GM21423 (cell line): Measurements from ENCODE around the gene NSMCE4A.
"Not testable (repeated sequence)": the region's sequence is repeated elsewhere in the genome, so short reads cannot be mapped to it uniquely, and the experiment has no call there.

ENCODE experiments used
- ATAC-seq: cut with Tn5 transposase; IDR thresholded peaks from one replicate; pipeline ENCODE4 v1.9.1; 2021; ENCODE audit warnings: mild to moderate bottlenecking, moderate library complexity; ENCODE audit not compliant: unreplicated experiment

Gene NSMCE4A

DNA sequence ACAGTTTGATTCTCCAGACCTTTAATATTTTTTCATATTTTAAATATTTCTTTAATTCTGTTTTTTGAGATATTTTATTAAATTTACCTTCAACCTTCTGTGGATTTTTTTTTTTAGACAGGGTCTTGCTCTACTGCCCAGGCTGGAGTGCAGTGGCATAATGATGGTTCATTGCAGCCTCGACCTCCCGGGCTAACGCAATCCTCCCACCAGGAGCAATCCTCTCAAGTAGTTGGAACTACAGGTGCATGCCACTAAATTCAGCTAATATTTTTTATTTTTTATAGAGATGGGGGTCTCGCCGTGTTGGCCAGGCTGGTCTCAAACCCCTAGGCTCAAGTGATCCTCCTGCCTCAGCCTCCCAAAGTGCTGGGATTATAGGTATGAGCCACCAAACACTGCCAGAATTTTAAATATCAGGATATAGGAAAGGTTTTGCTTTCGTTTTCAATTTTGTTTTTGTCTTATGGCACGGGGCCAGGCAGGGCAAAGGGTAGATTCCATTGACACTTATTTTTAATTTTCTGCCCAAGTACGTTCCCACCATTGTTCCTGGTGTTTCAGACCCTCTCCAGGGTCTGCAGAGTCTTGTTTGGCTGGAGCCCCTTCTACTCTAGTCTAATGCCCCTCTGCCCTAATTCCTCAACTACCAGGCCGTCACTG, 15.1 kb upstream of the NSMCE4A start:
- ATAC-seq, result no peak

DNA sequence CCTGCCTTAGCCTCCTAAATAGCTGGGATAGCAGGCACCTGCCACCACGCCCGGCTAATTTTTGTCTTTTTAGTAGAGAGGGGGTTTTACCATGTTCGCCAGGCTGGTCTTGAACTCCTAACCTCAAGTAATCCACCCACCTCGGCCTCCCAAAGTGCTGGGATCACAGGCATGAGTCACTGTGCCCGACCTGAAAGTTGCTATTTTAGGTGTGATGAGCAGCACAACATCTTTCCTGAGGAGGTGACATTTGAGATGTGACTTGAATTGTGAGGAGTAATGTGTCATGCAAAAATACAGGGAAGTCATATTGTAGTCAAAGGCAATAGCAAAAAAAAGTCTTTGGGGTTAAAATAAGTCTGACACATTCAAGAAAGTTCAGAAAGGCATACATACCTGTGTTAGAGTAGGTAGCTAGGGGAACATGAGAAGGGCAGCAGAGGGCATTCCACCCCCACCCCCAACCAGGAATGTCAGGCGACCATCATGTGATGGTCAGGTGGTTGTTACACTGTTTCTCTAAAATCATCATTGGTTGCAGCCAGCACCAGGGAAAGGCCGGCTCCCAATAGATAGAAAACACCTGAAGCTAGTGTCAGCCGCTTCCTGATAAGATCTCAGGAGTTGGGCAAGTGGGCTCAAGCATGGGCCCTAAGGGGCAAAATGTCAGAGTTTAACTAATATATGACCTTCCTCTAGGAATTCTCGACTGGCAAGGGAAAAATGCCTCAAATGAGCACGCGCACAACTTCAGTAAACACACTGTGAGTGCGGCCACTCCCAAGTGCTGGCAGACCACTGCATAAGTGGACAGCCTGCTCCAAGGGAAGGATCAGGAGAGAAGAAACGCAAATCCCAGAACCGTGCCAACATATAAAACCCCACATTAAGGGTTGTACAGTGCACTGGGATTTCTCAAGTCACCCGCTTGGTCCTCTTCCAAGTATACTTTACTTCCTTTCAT, 13.6 kb upstream of the NSMCE4A start, which contains the start of gene TACC2:
TSS of gene TACC2 (plus strand) at position 803 of the 964 bp plus-strand sequence. CDS start 32,819 bp downstream, outside the sequence.
- ATAC-seq, result no peak

DNA sequence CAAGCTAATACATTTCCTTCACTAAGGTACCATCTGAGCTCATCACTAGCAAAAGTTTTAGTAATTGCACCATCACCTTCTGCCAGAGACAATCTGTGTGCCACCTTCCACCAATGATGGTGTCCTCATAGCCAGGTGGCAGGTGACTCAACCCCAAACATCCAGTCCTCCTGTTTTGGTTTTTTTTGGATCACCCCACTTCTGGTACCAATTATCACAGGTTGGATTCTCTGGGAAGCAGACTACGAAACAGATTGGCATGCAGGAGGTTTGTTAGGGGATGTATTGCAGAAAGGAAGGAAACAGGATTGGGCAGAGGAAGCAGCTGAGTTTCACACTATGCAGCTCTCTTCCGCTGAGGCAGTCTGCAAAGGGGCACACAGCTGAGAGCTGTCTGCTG, 9.4 kb upstream of the NSMCE4A start:
- no peak for ATAC-seq

DNA sequence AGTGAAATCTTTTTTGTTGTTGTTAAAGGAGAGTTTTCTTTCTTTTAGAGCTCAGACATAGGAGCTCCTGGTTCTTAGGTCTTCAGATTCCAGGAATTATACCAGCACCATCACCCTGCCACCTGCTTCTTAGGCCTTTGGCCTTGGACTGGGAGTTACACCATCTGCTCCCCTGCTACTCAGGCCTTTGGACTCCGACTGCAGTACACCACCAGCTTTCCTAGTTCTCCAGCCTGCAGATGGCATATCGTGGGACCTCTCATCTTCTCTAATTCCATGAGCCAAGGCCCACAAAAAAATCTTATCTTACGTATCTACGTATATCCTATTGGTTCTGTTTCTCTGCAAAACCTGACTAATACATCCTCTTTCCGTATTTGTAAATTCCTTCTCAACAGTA, 8.8 kb upstream of the NSMCE4A start:
- no peak for ATAC-seq

DNA sequence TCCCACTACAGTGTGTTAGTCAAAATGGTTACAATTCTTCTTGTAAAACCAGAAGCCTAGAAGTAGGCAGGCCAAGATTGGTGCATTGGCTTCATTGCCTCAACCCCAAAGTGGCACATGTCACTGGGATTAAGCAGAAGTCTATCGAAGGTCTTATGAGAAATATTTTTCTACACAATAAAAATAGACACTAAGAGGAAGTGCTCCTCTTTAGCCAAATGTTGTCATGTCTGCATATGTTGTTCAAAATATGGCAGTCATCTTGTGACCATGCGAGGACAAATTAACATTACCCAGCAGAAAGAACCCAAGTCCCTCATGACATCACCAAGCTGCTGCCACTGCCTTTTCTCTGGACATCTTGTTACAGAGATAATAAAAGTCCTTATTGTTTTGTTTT, 6.3 kb upstream of the NSMCE4A start:
- no peak for ATAC-seq

DNA sequence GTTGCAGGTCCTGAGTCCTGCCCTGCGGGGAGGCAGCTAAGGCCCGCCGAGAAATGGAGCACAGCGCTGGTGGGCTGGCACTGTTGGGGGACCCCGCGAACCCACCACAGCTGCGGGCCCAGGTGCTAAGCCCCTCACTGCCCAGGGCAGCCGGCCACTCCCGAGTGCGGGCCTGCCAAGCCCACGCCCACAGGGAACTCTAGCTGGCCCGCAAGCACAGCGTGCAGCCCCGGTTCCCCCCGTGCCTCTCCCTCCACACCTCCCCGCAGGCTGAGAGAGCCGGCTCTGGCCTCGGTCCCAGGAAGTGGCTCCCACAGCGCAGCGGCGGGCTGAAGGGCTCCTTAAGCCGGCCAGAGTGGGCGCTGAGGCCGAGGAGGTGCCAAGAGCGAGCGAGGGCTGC, 3.5 kb upstream of the NSMCE4A start:
- no peak for ATAC-seq

DNA sequence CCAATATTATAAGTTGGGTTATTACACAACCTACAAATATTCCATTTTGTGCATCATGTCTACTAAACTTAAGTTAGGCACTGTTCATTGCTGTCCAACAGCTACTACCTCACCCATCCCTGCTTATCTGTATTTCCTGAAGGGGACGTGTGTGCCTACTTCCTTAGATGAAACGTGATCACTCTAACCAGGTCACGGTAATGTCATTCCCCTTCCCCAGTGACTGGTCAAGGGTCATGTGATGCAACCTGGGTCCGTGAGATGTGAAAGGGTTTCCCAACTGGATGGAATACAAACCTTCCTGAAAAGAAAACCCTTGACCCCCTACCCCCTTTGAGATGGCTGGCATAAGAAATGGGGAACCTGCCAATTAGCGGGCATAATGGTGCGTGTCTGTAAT, 1.6 kb upstream of the NSMCE4A start:
- ATAC-seq, result no peak

DNA sequence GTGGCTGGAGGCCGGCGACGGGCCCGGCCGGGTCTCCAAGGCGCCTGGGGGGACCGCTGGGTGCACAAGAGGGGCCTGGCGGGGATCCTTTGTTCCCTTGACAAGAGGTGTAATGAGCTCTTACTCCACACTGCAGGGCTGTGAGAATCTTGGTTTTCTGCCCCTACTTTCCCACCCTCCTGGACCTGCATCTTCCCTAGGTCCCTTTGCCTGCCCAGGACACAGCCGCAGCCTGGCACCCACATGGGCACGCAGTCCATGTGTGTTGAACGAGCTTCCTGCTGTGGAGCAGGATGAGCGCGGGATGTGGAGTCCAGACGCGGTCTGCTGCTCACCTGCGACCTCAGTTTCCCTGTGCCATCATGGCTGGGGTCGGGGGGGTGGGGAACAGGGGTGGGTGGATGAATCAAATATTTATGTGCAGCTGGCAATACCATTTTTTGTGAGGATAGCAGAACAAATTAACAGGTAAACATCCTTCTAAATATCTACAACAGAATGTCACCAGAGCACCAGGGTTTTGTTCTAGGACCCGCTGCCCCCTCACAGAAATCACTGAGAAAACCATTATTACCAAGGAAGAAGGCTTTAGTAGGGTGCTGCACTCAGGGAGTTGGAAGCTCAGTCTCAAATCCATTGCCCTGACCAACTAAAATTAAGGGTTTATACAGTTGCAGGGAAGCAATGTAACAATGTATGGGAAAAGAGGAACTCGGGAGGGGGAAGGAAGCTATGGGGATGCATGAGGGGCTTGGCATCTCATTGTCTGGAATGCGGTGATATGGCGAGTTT, 474 bp upstream of the NSMCE4A start:
- ATAC-seq, result no peak

DNA sequence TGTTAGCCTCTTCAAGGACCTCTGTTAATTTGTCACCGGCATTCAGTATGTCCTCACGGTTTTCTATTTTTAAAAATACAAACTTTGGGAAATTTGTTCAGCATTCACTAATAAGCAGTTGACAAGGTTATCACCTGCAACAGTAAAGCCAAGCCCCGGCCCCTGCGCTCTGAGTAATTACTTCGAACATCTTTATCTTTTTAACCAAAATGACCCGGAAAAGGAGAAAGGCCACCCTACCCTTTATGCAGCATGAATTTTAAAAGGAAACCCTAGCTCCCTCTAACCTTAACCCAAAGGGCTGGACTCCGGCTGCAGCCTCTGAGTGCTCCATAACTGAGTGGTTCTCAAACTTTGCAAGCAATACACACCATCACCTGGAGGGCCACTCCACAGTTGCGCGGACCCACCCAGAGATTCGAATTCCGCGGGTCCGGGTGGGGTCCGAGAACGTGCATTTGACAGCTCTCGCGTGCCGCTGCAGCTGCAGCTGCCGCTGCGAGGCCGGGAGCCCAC, 940 bp downstream of the NSMCE4A start:
- ATAC-seq, result peak; percentile 10

DNA sequence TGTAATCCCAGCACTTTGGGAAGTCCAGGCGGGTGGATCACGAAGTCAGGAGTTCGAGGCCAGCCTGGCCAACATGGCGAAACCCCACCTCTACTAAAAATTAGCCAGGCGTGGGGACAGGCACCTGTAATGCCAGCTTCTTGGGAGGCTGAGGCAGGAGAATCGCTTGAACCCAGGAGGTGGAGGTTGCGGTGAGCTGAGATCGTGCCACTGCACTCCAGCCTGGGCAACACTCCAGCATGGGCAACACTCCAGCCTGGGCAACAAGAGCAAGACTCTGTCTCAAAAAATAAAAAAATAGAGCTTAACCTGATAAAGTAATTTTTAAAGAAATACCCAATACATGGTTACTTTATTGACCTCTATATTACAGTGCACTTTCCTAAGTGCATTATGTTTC, 5.9 kb downstream of the NSMCE4A start:
- not testable (repeated sequence) for ATAC-seq

DNA sequence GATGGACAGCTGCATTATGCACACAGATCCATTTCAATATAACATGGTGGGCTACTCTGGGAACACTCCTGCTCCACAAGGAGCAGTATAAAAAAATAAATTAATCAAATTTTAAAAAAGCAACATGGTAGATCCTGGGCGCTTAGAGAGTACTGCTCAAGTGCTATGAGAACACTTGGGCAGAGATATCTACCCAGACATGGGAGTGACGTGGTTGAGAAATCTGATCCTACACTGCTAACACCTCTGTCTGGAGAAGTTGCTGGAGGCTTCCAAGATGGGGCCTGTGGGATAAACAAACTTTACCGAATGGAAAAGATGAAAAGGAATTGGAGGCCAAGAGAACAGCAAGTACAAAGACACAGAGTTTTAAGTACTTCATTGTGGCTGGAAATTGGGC, 9.0 kb downstream of the NSMCE4A start:
- no peak for ATAC-seq

DNA sequence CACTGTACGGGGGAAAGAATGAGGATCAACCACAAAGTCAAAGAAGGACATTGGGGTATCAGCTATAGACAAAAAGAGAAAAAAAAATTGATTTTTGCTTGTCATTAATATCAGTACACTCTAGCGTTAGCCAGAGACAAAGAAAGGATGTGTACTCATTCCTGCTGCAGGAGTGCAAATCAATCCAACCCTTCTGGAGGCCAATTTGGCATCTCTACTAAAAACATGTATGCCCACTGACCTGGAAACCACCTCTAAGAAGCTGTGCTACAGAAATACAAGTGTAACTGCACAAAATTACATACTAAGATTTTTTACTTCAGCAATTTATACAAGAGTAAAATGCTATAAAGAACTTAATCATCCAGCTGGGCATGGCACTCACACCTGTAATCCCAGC, 13.6 kb downstream of the NSMCE4A start:
- no peak for ATAC-seq

DNA sequence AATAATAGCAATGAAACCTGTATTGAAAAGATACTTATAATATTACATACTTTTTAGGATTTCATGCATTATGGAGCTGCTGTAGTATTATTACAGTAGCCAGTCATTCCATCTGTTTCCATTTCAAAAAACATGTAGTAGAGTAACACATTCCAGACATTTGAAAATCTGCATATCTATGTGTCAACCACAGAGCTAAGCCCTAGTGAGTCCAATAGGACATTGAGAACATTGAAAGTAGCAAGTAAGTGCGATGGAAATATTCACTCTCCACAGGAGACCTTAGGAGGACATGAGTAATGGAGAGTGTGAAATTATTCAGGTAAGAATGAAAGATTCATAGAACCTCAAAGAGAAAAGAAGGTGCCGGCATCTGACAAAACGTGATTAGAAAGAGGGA, 15.3 kb downstream of the NSMCE4A start:
- no peak for ATAC-seq

DNA sequence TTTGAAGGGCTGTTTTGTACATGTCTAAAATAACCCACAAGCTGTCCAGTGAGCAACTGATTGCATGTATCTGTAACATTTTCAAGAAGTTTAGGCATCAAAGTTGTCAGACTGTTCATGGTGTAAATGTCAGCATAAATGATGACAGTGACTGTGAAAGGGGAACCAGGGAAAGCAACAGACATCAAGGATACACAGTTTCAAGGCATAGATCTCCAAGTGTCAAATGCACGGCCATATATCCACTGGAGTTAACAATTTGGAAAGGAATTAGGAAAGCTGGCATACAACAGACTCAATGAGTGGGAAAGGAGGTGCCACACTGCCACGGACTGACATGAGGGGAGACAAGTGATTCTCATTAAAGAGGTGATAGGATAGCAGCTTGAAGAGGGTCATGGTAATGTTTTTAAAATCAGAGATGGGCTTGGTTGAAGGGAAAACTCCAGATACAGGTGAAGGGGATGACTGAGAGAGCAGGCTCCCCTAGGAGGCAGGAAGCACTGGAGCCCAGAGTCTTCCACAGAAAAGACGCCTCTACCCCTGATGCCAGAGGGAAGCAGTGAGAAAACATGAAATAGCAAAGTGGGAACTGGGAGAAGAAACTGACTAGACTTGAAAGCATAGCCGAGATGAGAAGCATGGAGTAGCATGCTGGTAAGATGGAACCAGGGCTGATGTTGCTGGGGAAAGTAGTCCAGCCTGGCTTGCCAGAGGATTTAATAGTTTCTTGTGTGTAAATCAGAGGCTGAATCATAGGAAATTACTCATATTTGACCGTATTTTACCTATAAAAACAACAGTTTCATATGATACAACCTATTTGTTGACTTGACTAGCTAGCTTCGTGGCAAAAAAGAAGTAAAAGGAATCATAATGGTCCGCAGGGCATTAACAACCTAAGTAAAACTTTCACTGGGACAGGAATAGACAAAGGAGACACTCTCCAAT, 18.6 kb downstream of the NSMCE4A start:
- ATAC-seq, result no peak

DNA sequence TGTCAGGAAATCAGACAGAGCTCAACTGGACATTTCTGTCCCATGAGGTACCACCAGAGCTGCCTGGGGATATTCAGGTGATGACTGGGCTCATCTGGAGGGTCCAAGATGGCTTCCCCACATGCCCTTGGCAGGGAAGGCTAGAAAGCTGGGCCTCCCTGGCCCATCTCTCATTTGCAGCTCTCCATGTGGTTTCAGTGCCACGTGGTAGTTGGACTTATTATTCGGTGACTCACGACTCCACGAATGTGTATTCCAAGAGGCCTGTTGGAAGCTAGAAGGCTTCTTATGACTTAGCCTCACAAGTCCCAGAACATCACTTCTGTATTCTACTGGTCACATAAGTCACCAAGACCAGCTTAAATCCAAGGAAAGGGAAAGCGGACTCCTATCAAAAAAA, 22.8 kb downstream of the NSMCE4A start:
- no peak for ATAC-seq

DNA sequence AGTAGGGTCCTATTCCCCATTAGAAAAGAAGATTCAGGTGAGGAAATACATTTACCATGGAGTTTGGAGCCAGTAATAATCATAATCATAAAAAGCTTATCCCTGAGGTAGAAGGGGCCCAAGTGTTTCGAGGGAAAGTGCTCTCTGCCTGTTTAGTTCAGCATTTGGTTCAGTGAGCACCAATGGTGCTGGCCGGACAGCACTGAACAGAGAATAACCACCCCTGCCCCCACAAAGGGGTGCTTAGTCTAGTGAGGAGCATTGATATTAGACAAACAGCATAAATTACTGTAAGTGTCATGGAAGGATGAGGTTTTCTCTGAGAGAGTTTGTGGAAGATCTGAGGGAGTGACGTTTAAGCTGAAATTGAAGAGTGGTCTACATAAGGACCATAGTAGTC, 25.6 kb downstream of the NSMCE4A start:
- no peak for ATAC-seq

DNA sequence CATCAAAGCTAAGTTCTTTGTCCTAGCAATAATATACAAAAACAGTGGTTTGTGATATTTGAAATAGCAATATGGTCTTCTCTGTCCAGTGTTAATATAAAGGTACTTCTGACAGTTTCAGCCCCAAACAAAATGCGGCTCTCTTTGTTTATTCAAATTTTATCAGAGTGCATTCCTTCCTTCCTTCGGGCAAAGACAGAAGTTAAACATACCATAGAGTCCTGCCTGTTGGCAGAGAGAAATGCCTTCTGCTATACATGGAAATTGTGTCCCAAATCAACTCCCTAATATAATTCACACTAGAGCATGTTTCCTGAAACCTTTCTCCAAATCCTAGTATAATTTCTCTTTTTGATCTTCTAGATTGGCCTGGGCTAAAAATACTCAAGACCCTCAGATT, 26.0 kb downstream of the NSMCE4A start:
- no peak for ATAC-seq

DNA sequence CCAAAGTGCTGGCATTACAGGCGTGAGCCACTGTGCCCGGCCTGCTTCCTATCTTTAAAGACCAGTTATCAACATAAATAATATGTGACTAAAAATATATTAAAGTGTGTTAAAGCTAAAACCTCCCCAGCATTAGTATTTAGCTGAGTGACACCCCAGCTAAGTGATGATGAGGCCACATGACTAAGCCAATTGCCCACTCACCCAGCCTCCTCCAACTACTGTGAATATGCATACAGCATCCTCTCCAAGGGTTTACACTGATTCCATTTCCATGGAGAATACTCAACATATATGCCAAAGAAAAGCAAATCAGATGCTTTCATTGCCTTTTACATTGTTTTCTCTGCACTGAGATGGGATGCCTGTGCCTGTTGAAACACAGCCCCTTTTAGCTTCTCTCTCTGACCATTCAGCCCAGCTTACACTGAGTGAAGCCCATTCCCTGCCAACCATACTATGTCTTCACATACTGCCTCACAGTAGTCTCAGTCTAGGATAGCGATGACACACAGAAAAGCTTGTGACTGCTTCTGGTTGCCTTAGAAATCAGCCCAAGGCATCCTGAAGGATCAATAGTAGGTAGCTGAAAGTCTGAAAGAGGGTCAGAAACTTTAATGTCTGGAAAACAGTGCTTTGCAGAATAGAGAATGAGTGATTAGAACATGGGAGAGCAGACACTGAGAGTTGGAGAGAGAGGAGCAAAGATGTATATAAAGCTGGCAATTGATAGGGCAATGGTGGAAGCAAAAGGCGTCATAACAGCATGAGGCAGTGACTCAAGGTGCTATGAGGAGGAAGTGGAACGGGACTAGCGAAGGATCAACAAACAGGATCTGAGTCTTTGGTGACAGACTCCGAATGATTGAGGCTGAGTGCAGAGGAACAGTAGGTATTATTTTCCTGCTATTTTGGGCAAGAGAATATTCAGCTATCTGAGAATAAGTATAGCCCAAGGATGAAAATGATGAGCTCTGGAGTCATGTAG, 27.4 kb downstream of the NSMCE4A start:
- no peak for ATAC-seq
